Ishikawa (cell line): ENCODE measurements around the gene NEK10.

ENCODE experiments used
- RAD21 ChIP-seq: IDR thresholded peaks from 2 replicates; pipeline ENCODE4 v1.6.1; 2012; ENCODE audit warnings: low read depth
- TCF12 ChIP-seq: IDR thresholded peaks from 2 replicates; pipeline ENCODE4 v1.6.1; 2012; ENCODE audit warnings: low read depth
- TEAD4 ChIP-seq: IDR thresholded peaks from 2 replicates; pipeline ENCODE4 v1.6.1; 2012
- TF ChIP-seq, protein P1 (sequence below): IDR thresholded peaks from 2 replicates; pipeline ENCODE4 v1.6.1; 2012; ENCODE audit warnings: low read depth, mild to moderate bottlenecking

DNA sequence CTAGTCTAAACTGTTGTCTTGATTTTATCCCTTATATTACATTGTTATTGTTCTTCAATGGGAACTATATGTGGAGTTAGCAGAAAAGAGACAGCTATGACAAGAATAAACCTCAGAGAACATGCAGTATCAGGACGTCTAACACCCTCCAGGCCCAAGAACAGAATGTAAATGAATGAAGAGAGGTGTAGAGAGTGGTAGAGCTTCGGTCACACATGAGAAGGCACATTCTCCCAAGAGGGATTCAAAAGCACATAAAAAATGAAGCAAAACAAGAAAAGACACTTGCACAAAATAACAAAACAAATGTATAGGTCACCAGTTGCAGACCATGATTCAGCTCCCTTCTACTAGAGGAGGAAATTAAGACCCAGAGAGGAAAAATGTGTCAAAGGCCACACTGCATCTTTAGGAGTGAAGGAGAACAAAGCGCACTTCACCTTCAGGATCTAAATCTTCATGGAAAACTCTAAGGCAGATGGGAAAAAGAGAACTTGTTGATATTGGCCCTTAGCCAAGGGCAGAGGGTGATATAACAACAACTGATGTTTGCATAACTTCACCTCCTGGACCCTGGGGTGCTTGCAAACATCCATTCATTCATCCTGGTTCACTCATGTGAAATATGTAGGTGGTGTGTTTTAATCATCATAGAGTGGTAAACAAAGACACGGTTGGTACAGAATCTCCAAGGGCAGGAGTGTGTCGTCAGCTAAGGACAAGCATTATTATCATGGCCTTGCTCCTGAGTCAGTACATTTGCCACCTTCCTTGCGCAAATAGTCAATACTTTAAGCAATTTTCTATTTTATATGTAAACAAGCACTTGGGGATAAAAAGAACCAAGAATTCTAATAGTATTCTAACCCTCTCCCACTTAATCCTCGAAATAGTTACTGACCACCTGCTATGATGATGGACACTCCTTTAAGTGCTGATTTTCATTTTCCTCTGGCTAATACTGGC, 8.8 kb downstream of the NEK10 start:
- TF ChIP-seq, protein P1, sequence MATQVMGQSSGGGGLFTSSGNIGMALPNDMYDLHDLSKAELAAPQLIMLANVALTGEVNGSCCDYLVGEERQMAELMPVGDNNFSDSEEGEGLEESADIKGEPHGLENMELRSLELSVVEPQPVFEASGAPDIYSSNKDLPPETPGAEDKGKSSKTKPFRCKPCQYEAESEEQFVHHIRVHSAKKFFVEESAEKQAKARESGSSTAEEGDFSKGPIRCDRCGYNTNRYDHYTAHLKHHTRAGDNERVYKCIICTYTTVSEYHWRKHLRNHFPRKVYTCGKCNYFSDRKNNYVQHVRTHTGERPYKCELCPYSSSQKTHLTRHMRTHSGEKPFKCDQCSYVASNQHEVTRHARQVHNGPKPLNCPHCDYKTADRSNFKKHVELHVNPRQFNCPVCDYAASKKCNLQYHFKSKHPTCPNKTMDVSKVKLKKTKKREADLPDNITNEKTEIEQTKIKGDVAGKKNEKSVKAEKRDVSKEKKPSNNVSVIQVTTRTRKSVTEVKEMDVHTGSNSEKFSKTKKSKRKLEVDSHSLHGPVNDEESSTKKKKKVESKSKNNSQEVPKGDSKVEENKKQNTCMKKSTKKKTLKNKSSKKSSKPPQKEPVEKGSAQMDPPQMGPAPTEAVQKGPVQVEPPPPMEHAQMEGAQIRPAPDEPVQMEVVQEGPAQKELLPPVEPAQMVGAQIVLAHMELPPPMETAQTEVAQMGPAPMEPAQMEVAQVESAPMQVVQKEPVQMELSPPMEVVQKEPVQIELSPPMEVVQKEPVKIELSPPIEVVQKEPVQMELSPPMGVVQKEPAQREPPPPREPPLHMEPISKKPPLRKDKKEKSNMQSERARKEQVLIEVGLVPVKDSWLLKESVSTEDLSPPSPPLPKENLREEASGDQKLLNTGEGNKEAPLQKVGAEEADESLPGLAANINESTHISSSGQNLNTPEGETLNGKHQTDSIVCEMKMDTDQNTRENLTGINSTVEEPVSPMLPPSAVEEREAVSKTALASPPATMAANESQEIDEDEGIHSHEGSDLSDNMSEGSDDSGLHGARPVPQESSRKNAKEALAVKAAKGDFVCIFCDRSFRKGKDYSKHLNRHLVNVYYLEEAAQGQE, result no peak
- no peak for TF ChIP-seq TCF12
- TF ChIP-seq TEAD4, result no peak
- TF ChIP-seq RAD21, result no peak
